GM12864 (cell line): ENCODE results near the gene GALNT2.

Source experiments
- DNase-seq: peaks from one replicate; pipeline ENCODE4 v3.0.0-alpha.2; 2011; ENCODE audit warnings: low read depth
- H3K4me3 ChIP-seq: 2 replicates; pipeline ENCODE4 v1.5.1; 2011; ENCODE audit warnings: mild to moderate bottlenecking, low read depth, low read length, control low read depth
- CTCF ChIP-seq: IDR thresholded peaks from 2 replicates; pipeline ENCODE4 v1.5.1; 2011; ENCODE audit warnings: low read depth, mild to moderate bottlenecking, moderate library complexity, low read length, control low read depth, inconsistent platforms; ENCODE audit errors: missing control alignments

Gene GALNT2

GRCh38 chr1:230148126-230148652, 81.2 kb downstream of the GALNT2 start:
- no peak for TF ChIP-seq CTCF
- DNase-seq: no peak
- H3K4me3 ChIP-seq: no peak overlapping the region

- TF ChIP-seq CTCF: no peak
- DNase-seq: no peak
- H3K4me3 ChIP-seq: no peak overlapping the region
These were observed 81.9 kb downstream of the GALNT2 start for GRCh38 chr1:230148768-230149469.

DNA sequence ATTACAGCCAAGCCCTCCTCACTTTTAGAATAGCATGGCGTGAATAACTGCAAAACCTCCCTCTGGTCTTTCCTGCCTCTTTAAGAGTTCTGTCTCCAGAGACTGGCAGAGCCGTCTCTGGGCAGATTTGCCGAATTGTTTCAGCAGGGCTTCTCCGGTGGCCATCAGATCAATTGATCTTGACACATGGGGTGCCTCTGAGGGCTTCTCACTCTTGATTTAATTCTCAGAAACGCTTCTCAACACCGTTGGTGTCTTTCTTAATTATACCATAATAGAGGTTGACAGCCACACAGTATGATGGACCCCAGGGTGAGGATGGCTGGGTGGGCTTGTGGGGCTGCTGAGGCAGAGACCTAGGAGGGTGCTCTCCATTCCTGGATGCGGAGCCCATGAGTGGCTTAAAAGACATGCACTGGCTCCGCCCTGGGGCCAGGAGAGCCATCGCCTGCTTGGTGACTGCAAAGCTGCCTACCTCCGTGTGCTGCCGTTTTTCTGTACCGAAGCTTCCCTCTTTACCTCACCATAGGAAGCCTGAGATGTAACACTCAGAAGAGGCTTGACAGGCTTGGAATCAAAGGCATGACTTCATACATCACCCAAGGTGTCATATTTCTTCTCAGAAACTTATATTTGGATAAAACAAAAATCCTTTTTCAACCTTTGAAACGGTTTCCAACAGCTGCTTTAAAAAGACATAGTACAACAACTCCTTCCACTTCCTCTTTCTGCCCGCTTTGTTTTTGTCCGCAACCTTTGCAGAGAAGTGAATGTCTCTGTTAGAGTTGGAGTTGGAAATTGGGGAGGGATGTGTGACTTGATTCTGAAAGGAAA, 82.9 kb downstream of the GALNT2 start:
- H3K4me3 ChIP-seq: peak overlapping the region; percentile 34
- peak; percentile 62 for DNase-seq
- TF ChIP-seq CTCF: no peak

GRCh38 chr1:230150615-230151014, 83.6 kb downstream of the GALNT2 start:
- no peak for DNase-seq
- H3K4me3 ChIP-seq: no peak overlapping the region; the same call in 1 of the 2 replicates
- TF ChIP-seq CTCF: no peak

DNA sequence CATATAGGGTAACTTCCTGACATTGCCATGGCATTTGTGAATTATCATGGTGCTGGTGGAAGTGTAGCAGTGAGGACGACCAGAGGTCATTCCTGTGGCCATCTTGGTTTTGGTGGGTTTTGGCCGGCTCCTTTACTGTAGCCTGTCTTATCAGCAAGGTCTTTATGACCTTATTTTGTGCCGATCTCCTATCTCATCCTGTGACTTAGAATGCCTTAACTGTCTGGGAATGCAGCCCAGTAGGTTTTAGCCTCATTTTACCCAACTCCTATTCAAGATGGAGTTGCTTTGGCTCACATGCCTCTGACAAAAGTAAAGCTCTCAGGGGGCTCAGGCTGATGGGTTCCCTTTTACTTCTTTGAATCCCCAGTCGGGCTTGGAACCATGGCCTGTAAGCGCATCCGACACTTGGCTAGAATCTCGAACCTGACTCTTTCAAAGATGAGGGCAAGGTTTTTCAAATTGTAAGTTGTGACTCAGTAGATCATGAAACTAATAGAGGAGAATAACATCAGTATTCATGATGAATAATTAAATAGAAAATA, 85.0 kb downstream of the GALNT2 start:
- no peak for DNase-seq
- H3K4me3 ChIP-seq: no peak overlapping the region
- no peak for TF ChIP-seq CTCF

DNA sequence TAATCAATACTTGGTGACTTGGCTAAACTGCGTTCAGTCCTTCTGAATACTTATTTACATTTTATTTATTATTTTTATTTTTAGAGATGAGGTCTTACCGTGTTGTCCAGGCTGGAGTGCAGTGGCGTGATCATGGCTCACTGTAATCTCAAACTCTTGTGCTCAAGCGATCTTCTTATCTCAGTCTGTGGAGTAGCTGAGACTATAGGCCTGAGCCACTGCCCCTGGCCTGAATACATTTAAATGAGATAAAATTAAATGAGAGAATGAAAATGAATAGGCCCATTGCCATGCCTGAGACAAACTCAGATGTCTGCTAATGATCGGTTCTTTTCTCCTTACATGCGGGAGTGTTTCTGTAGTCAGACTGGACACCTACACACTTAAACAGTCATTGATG, 86.0 kb downstream of the GALNT2 start:
- no peak for TF ChIP-seq CTCF
- no peak for DNase-seq
- H3K4me3 ChIP-seq: no peak overlapping the region
